KOPT-K1 (cell line): ENCODE data around the gene DAGLA.

Experiments
- H3K27ac ChIP-seq: fragments of 200-600 bp; sonication (generic); 2 replicates; pipeline ENCODE4 v1.5.1; 2016; ENCODE audit warnings: antibody characterized with exemption, mild to moderate bottlenecking, low read depth, low read length; ENCODE audit not compliant: poor library complexity, severe bottlenecking
- H3K36me3 ChIP-seq: fragments of 200-600 bp; sonication (generic); 2 replicates; pipeline ENCODE4 v1.5.1; 2017; ENCODE audit warnings: antibody characterized with exemption, mild to moderate bottlenecking, low read length, moderate library complexity; ENCODE audit not compliant: insufficient read depth
- H3K9me3 ChIP-seq: fragments of 200-600 bp; sonication (generic); 2 replicates; pipeline ENCODE4 v1.5.1; 2017; ENCODE audit warnings: antibody characterized with exemption, low read length, mild to moderate bottlenecking; ENCODE audit not compliant: insufficient read depth, poor library complexity, severe bottlenecking

DAGLA gene

GRCh38 chr11:61746442-61747191 lies 66.4 kb downstream of the DAGLA start:
- H3K9me3 ChIP-seq = no peaks in the 10 kb centered on the region
- no peak overlapping the region for H3K27ac ChIP-seq
- no peaks in the 10 kb centered on the region for H3K36me3 ChIP-seq

DNA sequence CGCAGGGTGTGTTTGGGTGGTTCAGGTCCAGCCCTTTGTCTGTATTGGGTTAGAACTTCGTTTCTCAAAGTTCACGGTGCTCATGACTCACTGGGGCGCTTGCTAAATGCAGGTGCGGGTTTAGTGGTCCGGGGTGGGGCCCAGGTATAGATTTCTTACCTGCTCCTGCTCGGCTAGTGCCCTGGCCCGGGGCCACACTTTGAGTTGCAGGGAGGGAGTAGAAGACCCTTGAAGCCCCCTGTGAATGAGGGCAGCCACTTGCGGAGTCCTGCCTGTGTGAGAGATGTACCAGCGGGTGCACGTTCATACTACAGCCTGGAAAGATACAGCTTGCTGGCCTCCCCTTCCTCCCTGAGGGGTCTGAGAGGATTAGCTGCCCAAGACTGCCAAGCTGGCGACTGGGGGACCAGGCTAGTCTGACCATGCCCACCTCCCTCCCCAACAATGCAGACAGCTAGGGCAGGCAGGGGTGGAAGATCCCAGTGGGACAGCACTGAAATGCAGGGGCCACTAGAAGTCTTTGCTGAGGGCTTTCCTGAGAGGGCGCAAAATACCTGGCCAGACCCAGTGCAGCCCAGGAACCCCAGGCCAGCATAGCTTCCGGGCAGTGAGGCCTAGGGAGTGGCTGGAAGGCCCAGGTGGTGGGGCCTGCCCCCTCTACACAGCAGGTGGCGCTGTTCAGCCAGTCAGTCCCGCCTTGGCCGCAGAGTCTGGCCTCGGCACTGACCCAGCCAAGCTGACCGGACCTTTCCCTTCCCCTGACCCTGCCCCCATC lies 67.2 kb downstream of the DAGLA start:
- no peak overlapping the region for H3K27ac ChIP-seq
- no peaks in the 10 kb centered on the region for H3K36me3 ChIP-seq
- no peaks in the 10 kb centered on the region for H3K9me3 ChIP-seq

GRCh38 chr11:61747967-61748285 lies 67.7 kb downstream of the DAGLA start:
- no peak overlapping the region for H3K27ac ChIP-seq
- no peaks in the 10 kb centered on the region for H3K9me3 ChIP-seq
- no peaks in the 10 kb centered on the region for H3K36me3 ChIP-seq

DNA sequence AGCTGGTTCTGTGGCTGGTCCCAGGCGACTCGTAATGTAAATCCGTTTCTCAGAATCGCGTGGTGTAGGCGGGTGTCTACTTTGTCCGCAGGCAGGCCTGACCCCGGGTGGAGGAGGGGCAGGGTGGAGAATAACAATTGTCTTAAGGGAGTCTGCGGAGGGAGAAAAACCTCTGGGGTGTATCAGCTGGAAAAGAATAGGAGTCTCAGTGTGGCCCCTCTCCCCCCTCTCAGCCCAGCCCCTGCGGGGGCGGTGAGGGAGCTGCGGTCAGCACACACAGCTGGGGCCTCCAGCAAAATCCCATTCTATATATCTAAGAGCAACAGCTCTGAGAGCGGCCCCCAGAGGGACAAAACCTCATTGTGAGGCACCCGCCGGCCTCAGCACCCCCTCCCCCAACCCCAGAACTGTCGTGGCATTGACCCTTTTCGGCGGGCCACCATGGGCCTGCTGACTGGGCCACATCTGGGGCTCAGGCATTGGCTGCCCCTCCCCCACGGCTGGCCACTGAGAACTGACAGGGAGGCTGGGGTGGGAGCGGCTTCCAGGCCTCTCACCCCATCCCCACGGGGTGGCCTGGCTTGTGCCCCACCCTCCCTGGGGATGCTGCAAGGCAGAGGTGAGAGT lies 69.5 kb downstream of the DAGLA start:
- H3K36me3 ChIP-seq = no peaks in the 10 kb centered on the region
- no peaks in the 10 kb centered on the region for H3K9me3 ChIP-seq
- H3K27ac ChIP-seq = no peak overlapping the region

GRCh38 chr11:61750631-61751273 lies 70.6 kb downstream of the DAGLA start:
- no peaks in the 10 kb centered on the region for H3K9me3 ChIP-seq
- H3K27ac ChIP-seq = no peak overlapping the region
- H3K36me3 ChIP-seq = no peaks in the 10 kb centered on the region

DNA sequence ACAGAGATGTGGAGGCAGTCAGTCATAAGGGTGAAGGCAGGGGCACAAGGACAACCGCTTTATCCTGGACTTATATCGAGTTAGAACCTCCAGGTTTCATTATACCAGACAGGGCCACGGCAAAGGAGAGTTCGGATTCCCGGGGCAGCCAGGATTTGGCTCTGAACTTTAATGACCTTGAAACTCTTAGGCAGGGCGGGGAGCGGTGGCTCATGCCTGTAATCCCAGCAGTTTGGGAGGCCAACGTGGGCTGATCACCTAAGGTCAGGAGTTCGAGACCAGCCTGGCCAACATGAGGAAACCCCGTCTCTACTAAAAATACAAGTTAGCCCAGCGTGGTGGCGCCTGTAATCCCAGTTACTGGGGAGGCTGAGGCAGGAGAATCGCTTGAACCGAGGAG lies 71.2 kb downstream of the DAGLA start:
- no peaks in the 10 kb centered on the region for H3K36me3 ChIP-seq
- no peak overlapping the region for H3K27ac ChIP-seq
- no peaks in the 10 kb centered on the region for H3K9me3 ChIP-seq

DNA sequence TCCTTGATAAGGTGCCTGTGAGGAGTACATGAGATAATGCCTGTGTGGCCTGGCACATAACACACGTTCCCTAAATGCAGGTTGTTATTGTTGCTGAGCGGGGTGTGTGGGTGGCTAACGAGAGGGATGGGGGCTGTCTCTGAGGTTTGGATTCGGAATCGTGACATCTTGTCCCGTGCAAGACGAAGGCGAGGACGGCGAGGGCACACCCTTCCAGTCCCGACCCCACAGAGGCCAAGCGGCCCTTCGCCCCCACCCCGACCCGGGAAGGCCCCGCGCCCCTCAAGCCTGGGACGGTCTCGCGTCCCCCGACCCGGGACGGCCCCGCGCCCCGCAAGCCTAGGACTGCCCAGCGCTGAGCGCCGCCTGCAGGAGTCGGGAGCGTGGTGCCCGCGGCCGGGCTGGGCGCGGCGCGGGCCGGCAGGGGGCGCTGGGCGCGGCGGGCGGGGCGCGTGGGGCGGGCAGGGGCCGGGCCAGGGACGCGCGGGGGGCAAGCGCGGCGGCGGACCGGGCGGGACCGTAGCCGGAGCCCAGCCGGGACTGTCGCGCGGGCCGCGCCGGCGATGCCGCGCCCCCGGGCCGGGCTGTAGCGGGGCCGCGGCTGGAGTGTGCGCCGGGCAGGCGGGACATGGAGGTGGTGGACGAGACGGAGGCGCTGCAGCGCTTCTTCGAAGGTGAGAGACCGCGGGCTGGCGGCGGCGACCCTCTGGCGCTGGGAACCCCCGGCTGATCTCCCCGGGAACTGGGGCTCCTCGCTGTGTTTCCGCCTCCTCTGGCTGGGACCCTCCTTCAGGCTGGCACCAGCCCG lies 72.1 kb downstream of the DAGLA start, which contains the start of gene MYRF:
TSS of gene MYRF (plus strand) at position 520 of the 808 bp plus-strand sequence. CDS start at position 629, 109 bp downstream.
- Histone ChIP-seq H3K36me3 (no peaks in the 10 kb centered on the region), H3K27ac (no peak within 1 kb of the TSS), H3K9me3 (no peaks in the 10 kb centered on the region)

GRCh38 chr11:61752925-61753521 lies 72.8 kb downstream of the DAGLA start:
- Histone ChIP-seq H3K27ac (no peak overlapping the region), H3K36me3 (no peaks in the 10 kb centered on the region), H3K9me3 (no peaks in the 10 kb centered on the region)

DNA sequence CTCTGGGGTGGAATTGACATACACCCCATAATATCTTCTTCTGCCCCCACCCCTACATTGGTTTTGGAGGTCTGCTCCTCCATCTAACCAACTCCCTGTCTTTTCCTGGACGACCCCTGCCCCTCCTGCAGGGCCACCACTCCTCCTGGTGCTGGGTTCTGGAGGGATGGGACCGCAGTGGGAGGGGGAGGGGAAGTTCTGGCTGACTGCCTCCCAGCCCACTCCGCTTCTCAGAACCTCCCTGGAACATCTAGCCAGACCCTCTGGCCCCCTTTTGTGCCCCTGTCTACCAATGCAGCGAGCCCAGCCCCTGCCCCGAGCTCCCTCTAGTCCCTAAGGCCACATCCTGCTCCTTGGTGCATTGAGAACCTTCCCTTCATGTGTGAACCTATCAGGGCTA lies 73.5 kb downstream of the DAGLA start:
- Histone ChIP-seq H3K36me3 (no peaks in the 10 kb centered on the region), H3K9me3 (no peaks in the 10 kb centered on the region), H3K27ac (no peak overlapping the region)

- H3K27ac ChIP-seq = no peak overlapping the region
Measured at GRCh38 chr11:61754534-61755482, 74.6 kb downstream of the DAGLA start.

DNA sequence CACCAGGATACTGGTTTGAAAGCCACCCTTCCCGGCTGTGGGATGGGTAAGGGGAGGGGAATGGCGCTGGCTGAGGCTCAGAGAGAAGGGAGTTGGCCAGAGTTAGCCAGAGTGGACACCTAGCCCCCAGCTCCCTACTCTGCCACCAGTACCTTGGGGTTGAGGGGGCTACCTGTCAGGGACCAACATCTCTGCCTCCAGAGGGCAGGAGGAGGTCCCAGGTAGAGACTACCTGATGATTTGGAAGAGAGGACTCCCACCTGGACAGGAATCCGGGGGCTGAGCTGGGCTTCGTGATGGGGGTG lies 75.9 kb downstream of the DAGLA start:
- Histone ChIP-seq H3K36me3 (no peaks in the 10 kb centered on the region), H3K9me3 (no peaks in the 10 kb centered on the region), H3K27ac (no peak overlapping the region)

More at GRCh38 chr11:61754534-61755482, 74.6 kb downstream of the DAGLA start:
- H3K9me3 ChIP-seq = no peaks in the 10 kb centered on the region
- H3K36me3 ChIP-seq = no peaks in the 10 kb centered on the region

- Histone ChIP-seq H3K9me3 (no peaks in the 10 kb centered on the region), H3K36me3 (no peaks in the 10 kb centered on the region), H3K27ac (no peak overlapping the region)
Measured at GRCh38 chr11:61756452-61757212, 76.4 kb downstream of the DAGLA start.
